BJ (cell line): ENCODE results near the gene CD79A. TPM values are rescaled to one million over a fixed set of nuclear protein-coding genes. Genes with fewer than 3 reads are reported as not detected.

Experiments used
- CTCF ChIA-PET: fragments of 350-600 bp; formaldehyde crosslinking; extraction: SDS; loops from one replicate; lab custom pipeline; 2021; ENCODE audit warnings: antibody characterized with exemption, inconsistent platforms; lab: Yijun Ruan, JAX
- POLR2A ChIA-PET: fragments of 300-600 bp; sonication (Branson Sonifier 250); formaldehyde crosslinking; extraction: SDS; loops from one replicate; lab custom pipeline; 2021; ENCODE audit warnings: antibody characterized with exemption; lab: Charles Lee
- DNase-seq: peaks from one replicate; pipeline ENCODE4 v3.0.0-alpha.2; 2011; ENCODE audit warnings: low read depth
- H3K27me3 ChIP-seq: 2 replicates; pipeline ENCODE4 v1.6.0; 2011; ENCODE audit warnings: low read length; ENCODE audit not compliant: control insufficient read depth, insufficient read depth
- H3K36me3 ChIP-seq: 2 replicates; pipeline ENCODE4 v1.5.1; 2011; ENCODE audit warnings: low read length; ENCODE audit not compliant: control insufficient read depth, insufficient read depth
- H3K4me3 ChIP-seq: 2 replicates; pipeline ENCODE4 v1.5.1; 2011; ENCODE audit warnings: low read depth, mild to moderate bottlenecking, control low read depth, low read length
- polyA plus RNA-seq: library from polyadenylated mRNA; depleted of rRNA; stranded (reverse); fragments of >200 nt; gene quantifications from 2 replicates; pipeline ENCODE4 v1.2.3, GENCODE V29; 2011
- TF ChIP-seq, protein P1 (sequence below): IDR thresholded peaks from 2 replicates; pipeline ENCODE4 v1.5.1; 2011; ENCODE audit warnings: low read depth, mild to moderate bottlenecking, control low read depth, inconsistent platforms, low read length, moderate library complexity; ENCODE audit not compliant: insufficient read depth

The CD79A gene
- polyA plus RNA-seq, 1 experiment = 0.37 TPM

DNA sequence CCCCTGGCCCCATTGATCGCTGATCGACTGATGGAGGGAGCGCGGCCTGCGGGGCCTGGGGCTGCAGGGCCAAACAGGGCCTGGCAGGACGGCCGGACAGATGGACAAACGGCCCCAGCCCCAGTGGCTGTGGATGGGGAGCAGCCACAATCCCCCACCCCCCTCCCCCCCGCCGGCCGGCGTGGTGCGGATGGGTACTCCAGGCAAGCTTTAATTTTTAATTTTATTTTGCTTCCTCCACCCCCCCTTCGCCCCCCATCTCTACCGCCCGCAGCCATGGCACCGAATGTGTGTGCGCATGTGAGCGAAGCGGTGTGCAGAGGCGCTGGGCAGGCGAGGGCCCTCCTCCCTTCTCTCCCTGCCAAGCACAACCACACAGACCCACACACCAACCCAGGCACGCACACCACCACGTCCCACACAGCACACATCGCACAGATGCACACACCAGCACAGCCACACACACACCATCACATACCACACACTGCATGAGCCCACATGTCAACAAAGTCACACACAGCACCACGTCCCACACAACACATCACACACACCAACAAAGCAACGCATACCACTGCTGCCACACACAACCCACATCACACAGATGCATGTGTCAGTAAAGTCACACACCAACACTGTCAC, 38.8 kb downstream of the CD79A start:
- CTCF ChIA-PET = no interaction called here
- Histone ChIP-seq H3K36me3 (no peaks in the 10 kb centered on the region), H3K27me3 (peaks cover 49% of the 10 kb centered on the region), H3K4me3 (no peak overlapping the region)
- POLR2A ChIA-PET = no interaction called here
- no peak for DNase-seq
- TF ChIP-seq, protein P1, sequence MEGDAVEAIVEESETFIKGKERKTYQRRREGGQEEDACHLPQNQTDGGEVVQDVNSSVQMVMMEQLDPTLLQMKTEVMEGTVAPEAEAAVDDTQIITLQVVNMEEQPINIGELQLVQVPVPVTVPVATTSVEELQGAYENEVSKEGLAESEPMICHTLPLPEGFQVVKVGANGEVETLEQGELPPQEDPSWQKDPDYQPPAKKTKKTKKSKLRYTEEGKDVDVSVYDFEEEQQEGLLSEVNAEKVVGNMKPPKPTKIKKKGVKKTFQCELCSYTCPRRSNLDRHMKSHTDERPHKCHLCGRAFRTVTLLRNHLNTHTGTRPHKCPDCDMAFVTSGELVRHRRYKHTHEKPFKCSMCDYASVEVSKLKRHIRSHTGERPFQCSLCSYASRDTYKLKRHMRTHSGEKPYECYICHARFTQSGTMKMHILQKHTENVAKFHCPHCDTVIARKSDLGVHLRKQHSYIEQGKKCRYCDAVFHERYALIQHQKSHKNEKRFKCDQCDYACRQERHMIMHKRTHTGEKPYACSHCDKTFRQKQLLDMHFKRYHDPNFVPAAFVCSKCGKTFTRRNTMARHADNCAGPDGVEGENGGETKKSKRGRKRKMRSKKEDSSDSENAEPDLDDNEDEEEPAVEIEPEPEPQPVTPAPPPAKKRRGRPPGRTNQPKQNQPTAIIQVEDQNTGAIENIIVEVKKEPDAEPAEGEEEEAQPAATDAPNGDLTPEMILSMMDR = no peak

- ChIA-PET POLR2A (no interaction called here), CTCF (no interaction called here)
- no peak for DNase-seq
- Histone ChIP-seq H3K4me3 (no peak overlapping the region), H3K27me3 (peaks cover 47% of the 10 kb centered on the region), H3K36me3 (no peaks in the 10 kb centered on the region)
- TF ChIP-seq, protein P1 = no peak
These were observed 40.6 kb downstream of the CD79A start for GRCh38 chr19:41917676-41918075.

DNA sequence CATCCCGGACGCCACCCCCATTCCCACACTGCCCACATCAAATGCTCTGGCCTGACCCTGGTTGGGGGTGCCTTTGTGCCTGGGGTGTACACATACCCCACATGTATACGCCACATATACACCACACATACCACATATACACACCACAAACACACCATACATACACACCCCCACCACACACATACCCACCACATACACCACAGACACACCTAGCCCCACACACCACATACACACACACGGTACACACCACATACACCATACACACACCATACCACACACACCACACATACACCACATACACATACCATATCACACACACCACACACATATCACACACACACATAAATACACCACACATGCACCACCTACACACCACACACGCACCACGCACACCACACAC, 41.0 kb downstream of the CD79A start:
- ChIA-PET CTCF (no interaction called here), POLR2A (no interaction called here)
- H3K36me3 ChIP-seq = no peaks in the 10 kb centered on the region
- no peak for DNase-seq
- H3K27me3 ChIP-seq = peaks cover 48% of the 10 kb centered on the region
- TF ChIP-seq, protein P1 = no peak
- no peak overlapping the region for H3K4me3 ChIP-seq

- CTCF ChIA-PET = interaction anchor here (1.1 kb wide), 1 partner anchor 12 kb away, joined by 3 read pairs; no protein-coding TSS in a partner anchor
These were observed 41.7 kb downstream of the CD79A start for GRCh38 chr19:41918653-41919244.

DNA sequence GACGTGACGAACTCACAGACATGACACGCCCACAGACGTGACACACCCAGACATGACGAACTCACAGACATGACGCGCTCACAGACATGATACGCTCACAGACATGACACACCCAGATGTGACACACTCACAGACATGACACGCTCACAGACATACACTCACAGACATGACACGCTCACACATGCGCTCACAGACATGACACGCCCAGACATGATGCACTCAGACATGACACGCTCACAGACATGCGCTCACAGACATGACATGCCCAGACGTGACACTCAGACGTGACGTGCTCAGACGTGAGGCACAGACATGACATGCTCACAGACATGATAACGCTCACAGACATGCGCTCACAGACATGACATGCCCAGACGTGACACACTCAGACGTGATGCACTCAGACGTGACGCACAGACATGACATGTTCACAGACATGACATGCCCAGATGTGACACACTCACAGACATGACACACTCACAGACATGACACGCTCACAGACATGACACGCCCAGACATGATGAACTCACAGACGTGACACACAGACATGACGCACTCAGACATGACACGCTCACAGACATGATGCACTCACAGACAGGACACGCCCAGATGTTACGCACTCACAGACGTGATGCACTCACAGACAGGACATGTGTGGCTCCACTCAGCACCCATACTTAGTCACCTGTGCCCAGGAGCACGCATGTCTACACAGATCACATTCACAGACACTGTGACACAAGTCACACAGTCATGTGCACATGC, 43.1 kb downstream of the CD79A start:
- CTCF ChIA-PET = interaction anchor here (1.1 kb wide), 1 partner anchor 11 kb away, joined by 3 read pairs; no protein-coding TSS in a partner anchor
- POLR2A ChIA-PET = no interaction called here
- peaks cover 48% of the 10 kb centered on the region for H3K27me3 ChIP-seq
- TF ChIP-seq, protein P1 = no peak
- H3K4me3 ChIP-seq = no peak overlapping the region
- DNase-seq = no peak
- H3K36me3 ChIP-seq = no peaks in the 10 kb centered on the region

More at GRCh38 chr19:41918653-41919244, 41.7 kb downstream of the CD79A start:
- Histone ChIP-seq H3K36me3 (no peaks in the 10 kb centered on the region), H3K4me3 (no peak overlapping the region), H3K27me3 (peaks cover 45% of the 10 kb centered on the region)
- TF ChIP-seq, protein P1 = no peak
- POLR2A ChIA-PET = no interaction called here
- no peak for DNase-seq
